Brain pericyte (primary cell): ENCODE results near the gene ETNPPL.
"Not testable (repeated sequence)": the region's sequence is repeated elsewhere in the genome, so short reads cannot be mapped to it uniquely, and the experiment has no call there.

Source experiments
- DNase-seq: peaks from one replicate; pipeline ENCODE4 v3.0.0-alpha.2; 2012; ENCODE audit warnings: low read depth, low spot score

ETNPPL gene

GRCh38 chr4:108758498-108758897 is 4.4 kb downstream of the ETNPPL start:
- no peak for DNase-seq

DNA sequence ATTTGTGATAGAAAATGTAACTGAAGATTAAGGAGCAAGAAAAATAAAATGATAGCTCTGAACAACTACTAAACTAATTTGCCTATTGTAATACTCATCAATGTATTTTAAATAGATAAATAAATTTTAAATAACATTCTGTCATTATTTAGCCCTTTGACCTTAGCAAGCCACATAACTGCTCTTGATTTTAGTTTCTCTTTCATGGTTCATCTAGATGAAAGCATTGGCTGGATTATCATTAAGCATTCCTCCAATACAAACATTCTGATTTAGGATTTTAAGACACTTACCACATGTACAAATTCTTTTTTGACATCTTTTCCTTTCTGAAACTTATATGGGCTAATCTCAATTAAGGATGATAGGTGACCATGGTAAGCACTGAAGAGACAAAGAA is 8.5 kb downstream of the ETNPPL start:
- DNase-seq = no peak

- DNase-seq = no peak
Measured at GRCh38 chr4:108751321-108751720, 11.5 kb downstream of the ETNPPL start.

DNA sequence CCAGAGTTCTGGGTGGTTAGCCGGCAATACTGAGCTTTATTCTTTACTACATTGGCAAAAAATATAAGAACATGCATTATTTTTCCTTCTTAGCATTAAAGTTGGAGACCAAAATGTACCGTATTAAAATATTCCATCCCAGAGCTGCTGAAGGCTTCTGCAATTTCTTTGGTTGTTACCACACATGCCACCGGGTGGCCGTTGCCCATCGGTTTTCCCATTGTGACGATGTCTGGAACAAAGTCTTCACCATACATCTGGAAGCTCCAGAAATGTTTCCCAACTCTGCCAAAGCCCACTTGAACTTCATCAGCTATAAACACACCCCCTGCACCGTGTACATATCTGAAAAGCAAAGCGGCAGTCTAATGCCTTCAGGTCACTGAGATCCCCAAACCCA is 13.7 kb downstream of the ETNPPL start:
- DNase-seq = no peak

GRCh38 chr4:108746511-108746910 is 16.3 kb downstream of the ETNPPL start:
- no peak for DNase-seq

DNA sequence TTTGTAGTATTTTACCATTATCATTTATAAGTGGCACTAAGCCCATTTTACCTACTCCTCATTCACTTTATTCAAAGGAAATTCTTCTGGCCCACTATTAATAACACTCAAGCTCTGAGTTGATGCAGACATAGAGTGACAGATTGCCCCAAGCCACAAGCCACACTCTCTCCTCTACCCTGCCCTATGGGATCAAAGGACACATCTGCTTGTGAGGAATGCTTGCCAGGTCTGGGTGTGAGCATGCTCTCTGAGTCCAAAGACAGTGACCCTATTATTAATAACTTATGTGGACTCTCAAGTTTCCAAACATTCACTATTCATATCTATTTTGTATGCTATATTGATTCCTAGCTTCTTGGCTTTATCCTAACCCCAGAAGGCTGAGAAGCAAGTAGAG is 18.5 kb downstream of the ETNPPL start:
- no peak for DNase-seq

DNA sequence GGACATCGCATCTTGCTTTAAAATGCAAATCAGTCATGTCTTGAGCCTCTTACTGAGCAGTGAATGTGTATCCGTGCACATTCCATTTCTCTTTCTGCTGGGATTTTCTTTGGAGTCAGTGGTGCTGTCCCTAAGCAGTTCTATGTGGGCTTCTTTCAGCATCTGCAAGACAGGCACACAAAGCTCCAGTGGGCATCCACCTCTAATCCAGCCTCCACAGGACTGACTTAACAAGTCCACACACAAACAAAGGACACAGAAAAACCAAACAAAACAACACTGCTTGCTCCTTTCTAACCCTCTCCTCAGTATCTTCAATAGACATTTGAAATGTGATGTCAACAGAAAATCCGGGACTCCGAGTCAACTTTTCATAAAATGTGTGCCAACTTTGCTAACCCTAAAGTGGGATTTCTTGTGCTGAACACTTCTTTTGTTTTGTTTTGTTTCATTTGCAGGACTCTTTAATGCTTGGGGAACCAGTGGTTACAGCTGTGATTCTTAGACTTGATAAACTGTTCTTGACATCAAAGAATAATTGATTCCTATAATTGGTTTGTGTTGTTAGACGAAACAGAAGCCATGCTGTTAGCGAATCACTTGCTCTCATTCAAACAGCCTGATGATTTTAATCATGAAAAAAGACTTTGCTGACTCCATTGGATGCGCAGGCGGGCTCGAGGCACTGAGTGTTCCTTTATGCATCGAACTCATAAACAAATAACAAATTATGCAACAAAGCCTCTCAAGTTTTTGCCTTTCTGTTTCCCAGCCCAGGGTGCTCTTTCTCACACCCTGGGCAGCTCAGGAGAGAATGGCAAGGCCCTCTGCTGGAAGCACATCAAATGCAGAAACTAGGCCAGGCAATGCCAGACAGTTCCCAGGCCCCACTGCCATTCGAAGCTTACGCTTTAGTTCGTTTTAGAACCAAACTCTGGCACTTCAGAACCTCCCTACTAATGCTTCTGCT is 20.1 kb downstream of the ETNPPL start:
- DNase-seq = no peak

GRCh38 chr4:108738003-108738706 is 24.7 kb downstream of the ETNPPL start:
- DNase-seq = no peak

- no peak for DNase-seq
Measured at GRCh38 chr4:108731006-108731405, 31.8 kb downstream of the ETNPPL start.

GRCh38 chr4:108730579-108730978 is 32.3 kb downstream of the ETNPPL start:
- DNase-seq = no peak

DNA sequence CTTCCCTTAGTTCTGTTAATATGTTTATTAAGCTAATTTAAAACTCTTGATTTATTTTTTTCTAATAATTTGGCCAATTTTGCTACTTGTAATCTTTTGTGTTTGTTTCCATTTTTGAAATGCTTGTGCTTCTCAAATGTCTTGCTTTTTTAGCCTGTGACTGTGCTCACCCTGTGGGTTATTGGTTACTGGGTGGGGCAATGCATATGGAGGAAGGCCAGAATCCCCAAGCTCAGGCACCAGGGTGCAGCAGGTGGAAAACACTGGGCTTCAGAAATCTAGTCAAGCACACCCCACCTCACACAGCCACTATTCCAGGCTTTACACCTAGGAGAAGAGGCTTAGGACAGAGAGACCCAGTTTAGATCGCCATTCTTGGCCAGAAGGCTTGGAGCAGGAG is 33.1 kb downstream of the ETNPPL start:
- no peak for DNase-seq

GRCh38 chr4:108725457-108725856 is 37.4 kb downstream of the ETNPPL start:
- DNase-seq = no peak

- DNase-seq = no peak
Measured at GRCh38 chr4:108717386-108717785, 45.5 kb downstream of the ETNPPL start.

DNA sequence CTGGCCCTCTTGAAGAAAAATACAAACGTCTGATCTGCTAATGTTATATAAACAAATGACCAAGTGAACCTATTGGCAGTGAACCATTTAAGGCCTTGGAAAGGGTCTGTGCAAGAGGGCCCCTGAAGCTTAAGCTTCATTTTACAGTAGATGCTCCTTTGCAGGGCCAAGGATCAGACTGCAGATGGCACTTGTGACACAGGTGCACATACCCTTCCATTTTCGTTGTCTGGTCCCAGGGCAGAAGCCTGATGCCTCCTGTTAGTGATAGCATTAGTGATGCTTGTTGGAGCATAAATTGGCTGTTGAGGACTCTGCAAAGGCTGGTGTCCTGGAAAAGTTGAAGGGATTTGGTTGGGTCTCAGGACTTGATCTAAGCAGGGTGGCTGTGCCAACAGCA is 46.5 kb downstream of the ETNPPL start:
- DNase-seq = no peak

DNA sequence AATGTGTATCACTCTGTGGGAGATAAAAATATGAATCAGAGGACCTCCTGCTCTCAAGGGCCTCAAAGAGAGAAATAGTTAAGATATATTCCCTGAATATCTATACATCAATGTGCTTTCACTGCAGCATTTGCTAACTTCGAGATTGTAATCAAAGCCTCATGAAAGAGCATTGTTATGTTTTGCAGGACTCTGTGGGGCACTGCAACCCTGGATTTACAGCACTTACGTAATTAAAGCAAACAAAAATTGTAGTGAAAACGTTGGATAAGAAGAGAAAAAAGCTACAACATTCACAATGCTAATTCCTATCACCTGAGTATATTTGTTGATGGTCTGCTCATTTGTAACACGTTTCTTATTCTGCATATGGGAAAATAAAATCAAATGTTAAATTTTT is 48.0 kb downstream of the ETNPPL start:
- no peak for DNase-seq

GRCh38 chr4:108710578-108710977 is 52.3 kb downstream of the ETNPPL start:
- DNase-seq = not testable (repeated sequence)

DNA sequence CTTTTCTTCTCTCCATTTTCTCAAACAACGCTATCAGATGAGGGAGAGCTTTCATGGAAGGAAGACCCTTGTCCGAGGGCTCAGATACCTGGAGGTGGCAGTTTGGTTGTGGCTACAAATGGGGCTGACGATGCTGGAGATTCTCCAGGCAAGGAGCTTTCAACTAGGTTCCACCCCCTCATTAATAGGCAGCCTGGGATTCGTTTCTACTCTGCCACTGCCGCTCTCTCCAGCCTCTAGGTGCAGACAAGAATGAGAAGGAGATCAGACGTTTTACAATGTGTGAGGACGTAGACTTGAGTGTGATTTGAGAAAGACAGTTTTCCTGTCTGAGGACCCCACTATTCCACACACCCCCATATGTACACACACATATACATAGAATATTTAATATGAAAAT is 53.1 kb downstream of the ETNPPL start:
- DNase-seq = no peak

GRCh38 chr4:108709234-108709633 is 53.6 kb downstream of the ETNPPL start:
- no peak for DNase-seq

GRCh38 chr4:108706289-108706688 is 56.6 kb downstream of the ETNPPL start:
- DNase-seq = no peak

- DNase-seq = no peak
Measured at GRCh38 chr4:108703966-108704365, 58.9 kb downstream of the ETNPPL start.

GRCh38 chr4:108703370-108703769 is 59.5 kb downstream of the ETNPPL start:
- DNase-seq = no peak

DNA sequence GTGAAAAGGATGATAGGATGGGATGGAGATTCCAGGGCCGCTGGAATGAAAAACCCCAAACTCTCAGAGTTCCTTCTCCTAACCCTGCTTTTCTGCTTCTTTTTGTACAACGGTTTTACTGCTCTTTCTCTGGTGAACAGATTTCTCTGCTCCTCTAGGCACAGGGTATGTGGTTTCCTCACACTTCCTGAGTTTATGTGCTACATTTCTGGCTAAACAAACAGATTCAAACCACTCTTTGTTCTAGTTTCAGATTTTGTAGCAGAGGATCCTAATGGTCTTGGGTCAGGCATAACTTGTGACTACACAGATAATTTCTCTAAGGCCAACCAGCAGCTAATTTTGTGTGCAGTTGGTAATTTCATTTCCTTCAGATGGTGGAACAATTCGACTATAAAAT is 59.9 kb downstream of the ETNPPL start:
- no peak for DNase-seq
